ENCODE measurements around the gene GMNN.

GMNN gene

DNA sequence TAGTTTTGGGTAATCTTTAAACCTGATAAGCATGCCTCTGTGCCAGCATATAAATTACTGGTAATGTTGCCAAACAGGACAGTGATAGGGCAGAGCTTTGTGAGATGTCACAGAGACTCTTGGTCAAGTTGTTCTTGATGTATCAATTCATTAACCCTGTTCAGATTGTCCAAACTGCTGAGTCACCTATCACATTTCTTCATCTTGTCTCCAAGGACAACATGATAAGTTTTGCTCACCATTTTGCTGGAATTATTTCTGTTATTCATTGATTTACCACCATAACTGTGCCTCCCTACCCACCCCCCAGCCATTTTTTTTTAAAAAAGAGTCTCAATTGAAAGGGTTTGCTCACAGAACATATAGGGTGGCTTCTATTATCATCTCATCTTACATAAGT is 19.5 kb upstream of the GMNN start:
- Histone ChIP-seq H3K4me1 (ENCODE audit: low read length) (no peaks in the 10 kb centered on the region), H3K27me3 (replicated peaks; ENCODE audit: insufficient read depth, low read length) (no peaks in the 10 kb centered on the region), H3K36me3 (replicated peaks; ENCODE audit: insufficient read depth, low read length) (no peaks in the 10 kb centered on the region), H3K9ac (ENCODE audit: low read length) (no peak overlapping the region), H2AFZ (ENCODE audit: low read length) (no peak overlapping the region), H3F3A (ENCODE audit: insufficient read depth, low read length) (no peaks in the 10 kb centered on the region), H3K4me3 (ENCODE audit: low read length) (no peak overlapping the region), H3K79me2 (ENCODE audit: low read length) (no peaks in the 10 kb centered on the region), H3K27ac (ENCODE audit: low read length) (no peak overlapping the region), H4K20me1 (ENCODE audit: insufficient read depth, low read length) (no peaks in the 10 kb centered on the region), H3K9me2 (replicated peaks; ENCODE audit: insufficient read depth, low read length) (no peaks in the 10 kb centered on the region), H3K9me3 (replicated peaks; ENCODE audit: insufficient read depth, low read length) (no peaks in the 10 kb centered on the region), H3K4me2 (ENCODE audit: low read depth, low read length) (no peak overlapping the region)
- DNase-seq, result no peak
- TF ChIP-seq EZH2phosphoT487 (IDR thresholded peaks at IDR 0.05; ENCODE audit: low read length), result no peak
- no peak for TF ChIP-seq EZH2 (optimal IDR thresholded peaks at IDR 0.05; ENCODE audit: low read depth, low read length)

DNA sequence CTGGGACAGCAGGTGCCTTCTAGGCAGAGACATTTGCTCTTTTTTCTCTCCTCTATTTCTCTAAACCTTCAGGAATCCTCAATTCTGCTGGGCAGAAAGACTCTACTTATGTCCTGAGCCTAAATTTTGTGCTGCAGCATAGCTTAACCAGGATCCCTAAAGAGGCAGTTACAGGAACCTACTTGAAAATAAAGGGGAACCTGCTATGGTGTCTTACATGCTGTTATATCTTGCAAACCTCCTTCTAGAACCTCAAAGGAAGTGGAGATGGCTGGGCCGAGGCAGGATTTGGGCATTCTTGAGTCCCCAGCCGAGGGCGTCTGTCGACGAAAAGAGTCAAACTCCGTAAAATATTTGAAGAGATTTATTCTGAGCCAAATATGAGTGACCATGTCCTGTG is 17.1 kb upstream of the GMNN start:
- H3K4me2 ChIP-seq (ENCODE audit: low read depth, low read length), result no peak overlapping the region
- H3K9me2 ChIP-seq (replicated peaks; ENCODE audit: insufficient read depth, low read length), result no peaks in the 10 kb centered on the region
- TF ChIP-seq, protein P1, sequence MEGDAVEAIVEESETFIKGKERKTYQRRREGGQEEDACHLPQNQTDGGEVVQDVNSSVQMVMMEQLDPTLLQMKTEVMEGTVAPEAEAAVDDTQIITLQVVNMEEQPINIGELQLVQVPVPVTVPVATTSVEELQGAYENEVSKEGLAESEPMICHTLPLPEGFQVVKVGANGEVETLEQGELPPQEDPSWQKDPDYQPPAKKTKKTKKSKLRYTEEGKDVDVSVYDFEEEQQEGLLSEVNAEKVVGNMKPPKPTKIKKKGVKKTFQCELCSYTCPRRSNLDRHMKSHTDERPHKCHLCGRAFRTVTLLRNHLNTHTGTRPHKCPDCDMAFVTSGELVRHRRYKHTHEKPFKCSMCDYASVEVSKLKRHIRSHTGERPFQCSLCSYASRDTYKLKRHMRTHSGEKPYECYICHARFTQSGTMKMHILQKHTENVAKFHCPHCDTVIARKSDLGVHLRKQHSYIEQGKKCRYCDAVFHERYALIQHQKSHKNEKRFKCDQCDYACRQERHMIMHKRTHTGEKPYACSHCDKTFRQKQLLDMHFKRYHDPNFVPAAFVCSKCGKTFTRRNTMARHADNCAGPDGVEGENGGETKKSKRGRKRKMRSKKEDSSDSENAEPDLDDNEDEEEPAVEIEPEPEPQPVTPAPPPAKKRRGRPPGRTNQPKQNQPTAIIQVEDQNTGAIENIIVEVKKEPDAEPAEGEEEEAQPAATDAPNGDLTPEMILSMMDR (IDR thresholded peaks at IDR 0.05; ENCODE audit: low read length), result no peak
- H4K20me1 ChIP-seq (ENCODE audit: insufficient read depth, low read length), result no peaks in the 10 kb centered on the region
- H3K4me3 ChIP-seq (ENCODE audit: low read length), result no peak overlapping the region
- H2AFZ ChIP-seq (ENCODE audit: low read length), result no peak overlapping the region
- no peaks in the 10 kb centered on the region for H3K4me1 ChIP-seq (ENCODE audit: low read length)
- H3K9me3 ChIP-seq (replicated peaks; ENCODE audit: insufficient read depth, low read length), result no peaks in the 10 kb centered on the region
- no peaks in the 10 kb centered on the region for H3K79me2 ChIP-seq (ENCODE audit: low read length)
- no peaks in the 10 kb centered on the region for H3K36me3 ChIP-seq (replicated peaks; ENCODE audit: insufficient read depth, low read length)
- H3K27me3 ChIP-seq (replicated peaks; ENCODE audit: insufficient read depth, low read length), result no peaks in the 10 kb centered on the region
- H3K27ac ChIP-seq (ENCODE audit: low read length), result no peak overlapping the region
- no peak overlapping the region for H3K9ac ChIP-seq (ENCODE audit: low read length)
- no peaks in the 10 kb centered on the region for H3F3A ChIP-seq (ENCODE audit: insufficient read depth, low read length)
- no peak for DNase-seq

GRCh38 chr6:24759718-24760117 is 15.0 kb upstream of the GMNN start:
- DNase-seq, result no peak
- no peak overlapping the region for H3K9ac ChIP-seq (ENCODE audit: low read length)
- TF ChIP-seq EZH2phosphoT487 (IDR thresholded peaks at IDR 0.05; ENCODE audit: low read length) (no peak), EZH2 (optimal IDR thresholded peaks at IDR 0.05; ENCODE audit: low read depth, low read length) (no peak)
- TF ChIP-seq, protein P1 (IDR thresholded peaks at IDR 0.05; ENCODE audit: low read length), result no peak

GRCh38 chr6:24760210-24760609 is 14.5 kb upstream of the GMNN start:
- no peaks in the 10 kb centered on the region for H3K79me2 ChIP-seq (ENCODE audit: low read length)
- H3K9ac ChIP-seq (ENCODE audit: low read length), result no peak overlapping the region
- H3K36me3 ChIP-seq (replicated peaks; ENCODE audit: insufficient read depth, low read length), result no peaks in the 10 kb centered on the region
- H3K4me1 ChIP-seq (ENCODE audit: low read length), result no peaks in the 10 kb centered on the region
- no peaks in the 10 kb centered on the region for H4K20me1 ChIP-seq (ENCODE audit: insufficient read depth, low read length)
- no peaks in the 10 kb centered on the region for H3K9me3 ChIP-seq (replicated peaks; ENCODE audit: insufficient read depth, low read length)
- H2AFZ ChIP-seq (ENCODE audit: low read length), result no peak overlapping the region
- H3K4me3 ChIP-seq (ENCODE audit: low read length), result no peak overlapping the region
- H3F3A ChIP-seq (ENCODE audit: insufficient read depth, low read length), result no peaks in the 10 kb centered on the region
- no peak overlapping the region for H3K4me2 ChIP-seq (ENCODE audit: low read depth, low read length)
- H3K27me3 ChIP-seq (replicated peaks; ENCODE audit: insufficient read depth, low read length), result no peaks in the 10 kb centered on the region
- TF ChIP-seq EZH2 (optimal IDR thresholded peaks at IDR 0.05; ENCODE audit: low read depth, low read length), result no peak
- TF ChIP-seq EZH2phosphoT487 (IDR thresholded peaks at IDR 0.05; ENCODE audit: low read length), result no peak
- TF ChIP-seq, protein P1 (IDR thresholded peaks at IDR 0.05; ENCODE audit: low read length), result no peak
- DNase-seq, result no peak
- H3K27ac ChIP-seq (ENCODE audit: low read length), result no peak overlapping the region
- no peaks in the 10 kb centered on the region for H3K9me2 ChIP-seq (replicated peaks; ENCODE audit: insufficient read depth, low read length)

More at GRCh38 chr6:24759718-24760117, 15.0 kb upstream of the GMNN start:
- Histone ChIP-seq H3K27me3 (replicated peaks; ENCODE audit: insufficient read depth, low read length) (no peaks in the 10 kb centered on the region), H3K4me3 (ENCODE audit: low read length) (no peak overlapping the region), H3K4me2 (ENCODE audit: low read depth, low read length) (no peak overlapping the region), H3K4me1 (ENCODE audit: low read length) (no peaks in the 10 kb centered on the region), H3K27ac (ENCODE audit: low read length) (no peak overlapping the region), H4K20me1 (ENCODE audit: insufficient read depth, low read length) (no peaks in the 10 kb centered on the region), H3K9me2 (replicated peaks; ENCODE audit: insufficient read depth, low read length) (no peaks in the 10 kb centered on the region), H3F3A (ENCODE audit: insufficient read depth, low read length) (no peaks in the 10 kb centered on the region), H3K79me2 (ENCODE audit: low read length) (no peaks in the 10 kb centered on the region), H2AFZ (ENCODE audit: low read length) (no peak overlapping the region), H3K9me3 (replicated peaks; ENCODE audit: insufficient read depth, low read length) (no peaks in the 10 kb centered on the region), H3K36me3 (replicated peaks; ENCODE audit: insufficient read depth, low read length) (no peaks in the 10 kb centered on the region)
